Measurements from ENCODE around the gene PIH1D1. TPM values are rescaled to one million over a fixed set of nuclear protein-coding genes. Genes with fewer than 3 reads are reported as not detected.

The PIH1D1 gene
- total and polyA plus RNA-seq, 2 of the 8 experiments (the other 6 are each of a cell fraction or from before 2014, with no cell fraction given): 146 to 195 TPM

GRCh38 chr19:49443366-49444099, 8.1 kb downstream of the PIH1D1 start:
- Histone ChIP-seq H3K36me3 (ENCODE audit: control insufficient read depth in 2 of 4, insufficient read depth in 4 of 4, low read length in 3 of 4) (peaks cover 5 to 9% (median 8%) of the 10 kb centered on the region in 4 experiments; a peak in 6 of 8 replicates), H3K14ac (ENCODE audit: insufficient read length) (no peak overlapping the region), H2BK20ac (ENCODE audit: low read length) (no peak overlapping the region), H3K9me3 (ENCODE audit: insufficient read depth in 2 of 2, low read depth in 1 of 2, low read length in 1 of 2) (no peaks in the 10 kb centered on the region), H3K79me2 (ENCODE audit: control insufficient read depth in 1 of 2, insufficient read depth in 2 of 2, low read length in 2 of 2) (no peaks in the 10 kb centered on the region), H3K4me1 (replicated peaks in 1 of 4; ENCODE audit: control insufficient read depth in 3 of 4, insufficient read depth in 4 of 4, low read length in 3 of 4) (peaks cover 0 to 14% (median 12%) of the 10 kb centered on the region in 4 experiments; a peak in 6 of 7 replicates), H4K8ac (ENCODE audit: extremely low read depth, insufficient read depth, low read length) (peak overlapping the region; percentile 60), H3K23me2 (ENCODE audit: low read depth, low read length) (peaks cover 18% of the 10 kb centered on the region; the same call in 1 of the 2 replicates), H3K23ac (ENCODE audit: insufficient read length) (no peak overlapping the region), H2BK5ac (ENCODE audit: low read depth, low read length) (peak overlapping the region; percentile 88; the same call in 1 of the 2 replicates), H3K27me3 (replicated peaks in 1 of 4; ENCODE audit: control insufficient read depth in 3 of 4, extremely low read depth in 1 of 4, insufficient read depth in 3 of 4, low read length in 3 of 4) (peaks cover 18 to 26% (median 25%) of the 10 kb centered on the region in 4 experiments), H4K91ac (replicated peaks; ENCODE audit: insufficient read length, low read length) (peak overlapping the region; percentile 76), H3K79me1 (ENCODE audit: low read depth, low read length) (no peaks in the 10 kb centered on the region; the same call in 1 of the 2 replicates), H2BK120ac (replicated peaks; ENCODE audit: low read depth, low read length) (no peak overlapping the region), H3K4me2 (ENCODE audit: insufficient read depth in 1 of 2, low read depth in 2 of 2, low read length in 2 of 2) (peak overlapping the region; percentile 53 to 72), H2AK5ac (ENCODE audit: low read depth, low read length) (no peak overlapping the region), H3K4ac (replicated peaks; ENCODE audit: insufficient read length, low read depth, low read length) (no peak overlapping the region), H2BK15ac (ENCODE audit: low read length) (no peak overlapping the region), H3K18ac (ENCODE audit: extremely low read depth, low read length) (peak overlapping the region; percentile 97), H2BK12ac (ENCODE audit: low read depth, low read length) (no peak overlapping the region), H3K4me3 (ENCODE audit: extremely low read depth in 1 of 4, insufficient read depth in 2 of 4, low read depth in 3 of 4, low read length in 4 of 4) (peak overlapping the region; percentile 38 to 69 (median 62)), H3K56ac (replicated peaks; ENCODE audit: insufficient read length, low read depth, low read length) (no peak overlapping the region), H2AFZ (ENCODE audit: low read length) (no peak overlapping the region), H4K20me1 (replicated peaks in 1 of 2; ENCODE audit: control insufficient read depth in 1 of 2, insufficient read depth in 2 of 2, low read length in 2 of 2) (peaks cover 9 to 10% of the 10 kb centered on the region in 2 experiments), H4K5ac (ENCODE audit: insufficient read length, low read depth, low read length) (peak overlapping the region; percentile 79), H3K27ac (ENCODE audit: low read depth, low read length) (peak overlapping the region; percentile 53), H3K9ac (replicated peaks in 1 of 4; ENCODE audit: extremely low read depth in 1 of 4, low read depth in 3 of 4, low read length in 3 of 4) (peak overlapping the region in 2 of 4 experiments; percentile 12 to 29; a peak in 2 of 7 replicates)
- ChIA-PET POLR2A (ENCODE audit: partially characterized antibody) (interaction anchor here (0.9 to 4.1 kb wide), 7 partner anchors 9 to 181 kb away, joined by 3 to 13 read pairs (median 3); partner anchors contain the start of genes ALDH16A1 and PIH1D1), CTCF (ENCODE audit: partially characterized antibody) (interaction anchor here (0.8 to 7.9 kb wide), 17 partner anchors 10 to 717 kb away, joined by 3 to 88 read pairs (median 3); partner anchors contain the start of genes GFY and PTH2)
- FAIRE-seq: peak; percentile 94
- peak; percentile 91 to 98 for DNase-seq (ENCODE audit: low read depth in 1 of 2, low spot score in 2 of 2)
- WGBS, 2 experiments (ENCODE audit: extremely low coverage in 1 of 2, insufficient coverage in 1 of 2, insufficient read length in 1 of 2, insufficient replicate concordance in 2 of 2, low coverage in 1 of 2, low lambda C conversion rate in 2 of 2, missing lambda C conversion rate in 1 of 2): 1% methylated on average over 43 of the region's 47 CpGs; no CpG with 5 or more reads in 1 of the 2 experiments
- TF ChIP-seq NRF1 (IDR thresholded peaks at IDR 0.05; ENCODE audit: low read depth, low read length): no peak
- no peak; the same call in 1 of the 2 replicates for TF ChIP-seq CHD2 (IDR thresholded peaks at IDR 0.05; ENCODE audit: low read length)
- TF ChIP-seq ASH2L (IDR thresholded peaks at IDR 0.05; ENCODE audit: low read length): peak; percentile 36
- peak; percentile 39 to 55; a peak in 3 of 4 replicates for TF ChIP-seq SIN3A (conservative IDR thresholded peaks at IDR 0.05 in 1 of 2, IDR thresholded peaks at IDR 0.05 in 1 of 2; ENCODE audit: low read depth in 1 of 2, low read length in 2 of 2)
- TF ChIP-seq HDAC2 (IDR thresholded peaks at IDR 0.05; ENCODE audit: borderline replicate concordance in 1 of 2, low read depth in 2 of 2, low read length in 2 of 2): 0 out of 4 replicates have a peak, but pooled peaks of 1 of the 2 experiments have one; percentile 84
- TF ChIP-seq BCL11A (IDR thresholded peaks at IDR 0.05; ENCODE audit: low read depth in 2 of 2, low read length in 2 of 2): no peak
- TF ChIP-seq EGR1 (IDR thresholded peaks at IDR 0.05; ENCODE audit: borderline replicate concordance, low read depth, low read length): peak; percentile 92
- no peak for TF ChIP-seq SIRT6 (IDR thresholded peaks at IDR 0.05; ENCODE audit: low read length)
- TF ChIP-seq GTF2F1 (IDR thresholded peaks at IDR 0.05; ENCODE audit: borderline replicate concordance, low read depth, low read length): 0 out of 2 replicates have a peak, but pooled peaks have one; percentile 5
- no peak for TF ChIP-seq CBX5 (IDR thresholded peaks at IDR 0.05; ENCODE audit: low read depth, low read length)
- peak; percentile 49; the same call in 1 of the 2 replicates for TF ChIP-seq TAF1 (IDR thresholded peaks at IDR 0.05; ENCODE audit: low read depth, low read length)

All from H1 (cell line).